Esophagus squamous epithelium (tissue), 5 donors: Measurements from ENCODE around the gene CEP63. TPM values are rescaled to one million over a fixed set of nuclear protein-coding genes. Genes with fewer than 3 reads are reported as not detected.

Source experiments
- DNase-seq: peaks from one replicate; lab custom pipeline; 2025; lab: John Stamatoyannopoulos, UW
- H3K27ac ChIP-seq, 4 donors: fragments of 200-600 bp; sonication (generic); one replicate each; pipeline ENCODE4 v1.5.1; 2016 to 2019; ENCODE audit warnings: mild to moderate bottlenecking in 1 of 4
- H3K27me3 ChIP-seq, 4 donors: fragments of 200-600 bp; sonication (generic); 1 replicate in 3 of 4; 2 replicates in 1 of 4; pipeline versions ENCODE4 v1.5.1 to v1.6.0; 2017 to 2021; ENCODE audit warnings: antibody characterized with exemption in 1 of 4
- H3K36me3 ChIP-seq, 3 donors: fragments of 200-600 bp; sonication (generic); one replicate each; pipeline ENCODE4 v1.5.1; 2016 to 2019
- H3K4me1 ChIP-seq, 3 donors: fragments of 200-600 bp; sonication (generic); one replicate each; pipeline ENCODE4 v1.5.1; 2017 to 2019
- H3K4me3 ChIP-seq, 4 donors: fragments of 200-600 bp; sonication (generic); 1 replicate in 3 of 4; 2 replicates in 1 of 4; pipeline ENCODE4 v1.5.1; 2016 to 2019; ENCODE audit warnings: mild to moderate bottlenecking in 2 of 4, moderate library complexity in 1 of 4
- H3K9me3 ChIP-seq, 3 donors: fragments of 200-600 bp; sonication (generic); one replicate each; pipeline ENCODE4 v1.5.1; 2016 to 2019
- CTCF ChIP-seq, 6 experiments: fragments of 450-650 bp in 4 of 6; fragments of 200-600 bp in 2 of 6; sonication (generic) in 2 of 6; IDR thresholded peaks; one replicate each; pipeline ENCODE4 v1.5.1; 2016 to 2019; ENCODE audit warnings: antibody characterized with exemption in 6 of 6, mild to moderate bottlenecking in 4 of 6, moderate library complexity in 4 of 6
- POLR2A ChIP-seq, 4 donors: fragments of 450-650 bp; IDR thresholded peaks; one replicate each; pipeline ENCODE4 v1.6.1; 2017; ENCODE audit warnings: antibody characterized with exemption in 4 of 4, mild to moderate bottlenecking in 4 of 4, moderate library complexity in 3 of 4
- WGBS, 2 donors: methylation state at CpG; one replicate each; pipeline ENCODE4 v1.1.5; 2018; 5-methylcytosine and 5-hydroxymethylcytosine counted together
- intact Hi-C: fragments of 100-400 bp; cut with DNase I; formaldehyde crosslinking; loops from one replicate; pipeline ENCODE4 v1.15.0; 2022
- total RNA-seq, 4 donors: library from RNA; depleted of rRNA; stranded (reverse); fragments of >200 nt; gene quantifications; one replicate each; pipeline ENCODE4 v1.1.0, GENCODE V29; 2016
- donor health status: DM: yes; HTN: yes; CAD: no.

CEP63 gene
- total RNA-seq, 4 donors from 2014 or later, result 7.7 to 18.1 (median 14.4) TPM

- no peaks in the 10 kb centered on the region for H3K36me3 ChIP-seq
- no peaks in the 10 kb centered on the region for H3K4me1 ChIP-seq
- DNase-seq, result no peak
- 52 to 75% methylated on average over 4 to 7 of the region's 7 CpGs for WGBS, 2 donors
- H3K27ac ChIP-seq, result no peak overlapping the region
- TF ChIP-seq CTCF (IDR thresholded peaks at IDR 0.05) (no peak), POLR2A (IDR thresholded peaks at IDR 0.05) (no peak)
- H3K27me3 ChIP-seq, result no peaks in the 10 kb centered on the region
- H3K9me3 ChIP-seq, result no peaks in the 10 kb centered on the region
- intact Hi-C loops, result no loop called here
- no peak overlapping the region for H3K4me3 ChIP-seq
Observed at GRCh38 chr3:134617608-134618477, 132.0 kb downstream of the CEP63 start.

- Histone ChIP-seq H3K27ac (no peak overlapping the region), H3K4me3 (no peak overlapping the region), H3K36me3 (no peaks in the 10 kb centered on the region), H3K4me1 (no peaks in the 10 kb centered on the region), H3K27me3 (no peaks in the 10 kb centered on the region), H3K9me3 (no peaks in the 10 kb centered on the region)
- DNase-seq, result no peak
- WGBS, 2 donors, result 89 to 90% methylated on average over 5 to 12 of the region's 13 CpGs
- TF ChIP-seq CTCF (IDR thresholded peaks at IDR 0.05) (no peak), POLR2A (IDR thresholded peaks at IDR 0.05) (no peak)
- intact Hi-C loops, result no loop called here
Observed at GRCh38 chr3:134618478-134619300, 132.8 kb downstream of the CEP63 start.

GRCh38 chr3:134619301-134619615 lies 133.4 kb downstream of the CEP63 start:
- WGBS, 2 donors, result 75% methylated on average over 2 of the region's 2 CpGs; no CpG with 5 or more reads in 1 of the 2 donors
- H3K4me1 ChIP-seq, result no peaks in the 10 kb centered on the region
- intact Hi-C loops, result no loop called here
- no peak overlapping the region for H3K27ac ChIP-seq
- no peak overlapping the region for H3K4me3 ChIP-seq
- H3K36me3 ChIP-seq, result no peaks in the 10 kb centered on the region
- H3K9me3 ChIP-seq, result no peaks in the 10 kb centered on the region
- TF ChIP-seq CTCF (IDR thresholded peaks at IDR 0.05) (no peak), POLR2A (IDR thresholded peaks at IDR 0.05) (no peak)
- DNase-seq, result no peak
- no peaks in the 10 kb centered on the region for H3K27me3 ChIP-seq

GRCh38 chr3:134619884-134620445 lies 134.1 kb downstream of the CEP63 start:
- no peak for DNase-seq
- WGBS, 2 donors, result 65 to 76% methylated on average over 2 to 4 of the region's 8 CpGs

More at GRCh38 chr3:134619884-134620445, 134.1 kb downstream of the CEP63 start:
- no peak for TF ChIP-seq CTCF (IDR thresholded peaks at IDR 0.05)
- TF ChIP-seq POLR2A (IDR thresholded peaks at IDR 0.05), result no peak
- H3K4me3 ChIP-seq, result no peak overlapping the region
- H3K9me3 ChIP-seq, result no peaks in the 10 kb centered on the region
- intact Hi-C loops, result no loop called here
- H3K4me1 ChIP-seq, result no peaks in the 10 kb centered on the region
- H3K27ac ChIP-seq, result no peak overlapping the region
- H3K36me3 ChIP-seq, result no peaks in the 10 kb centered on the region
- H3K27me3 ChIP-seq, result no peaks in the 10 kb centered on the region
